Measurements from ENCODE around the gene PIK3R5.

DNA sequence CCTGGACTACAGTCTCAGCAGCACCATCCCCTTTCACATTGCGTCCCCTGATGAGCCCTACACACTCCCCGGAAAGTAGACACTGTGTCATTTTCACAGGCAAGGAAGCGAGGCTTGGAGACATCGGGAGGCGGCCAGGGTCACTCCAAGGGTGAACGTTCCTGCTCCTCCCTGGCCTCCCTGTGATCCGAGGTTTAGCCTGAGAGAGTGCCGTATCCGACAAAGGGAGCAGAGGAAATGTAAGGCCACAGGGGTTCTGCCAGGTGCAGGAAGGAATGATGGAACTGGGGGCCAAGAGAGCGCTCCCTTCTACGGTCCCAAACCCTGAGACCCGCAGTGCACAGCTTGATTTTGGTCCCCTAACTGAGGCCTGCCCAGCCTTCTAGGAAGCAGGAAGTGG is 90.1 kb downstream of the PIK3R5 start:
- TF ChIP-seq, protein P1, sequence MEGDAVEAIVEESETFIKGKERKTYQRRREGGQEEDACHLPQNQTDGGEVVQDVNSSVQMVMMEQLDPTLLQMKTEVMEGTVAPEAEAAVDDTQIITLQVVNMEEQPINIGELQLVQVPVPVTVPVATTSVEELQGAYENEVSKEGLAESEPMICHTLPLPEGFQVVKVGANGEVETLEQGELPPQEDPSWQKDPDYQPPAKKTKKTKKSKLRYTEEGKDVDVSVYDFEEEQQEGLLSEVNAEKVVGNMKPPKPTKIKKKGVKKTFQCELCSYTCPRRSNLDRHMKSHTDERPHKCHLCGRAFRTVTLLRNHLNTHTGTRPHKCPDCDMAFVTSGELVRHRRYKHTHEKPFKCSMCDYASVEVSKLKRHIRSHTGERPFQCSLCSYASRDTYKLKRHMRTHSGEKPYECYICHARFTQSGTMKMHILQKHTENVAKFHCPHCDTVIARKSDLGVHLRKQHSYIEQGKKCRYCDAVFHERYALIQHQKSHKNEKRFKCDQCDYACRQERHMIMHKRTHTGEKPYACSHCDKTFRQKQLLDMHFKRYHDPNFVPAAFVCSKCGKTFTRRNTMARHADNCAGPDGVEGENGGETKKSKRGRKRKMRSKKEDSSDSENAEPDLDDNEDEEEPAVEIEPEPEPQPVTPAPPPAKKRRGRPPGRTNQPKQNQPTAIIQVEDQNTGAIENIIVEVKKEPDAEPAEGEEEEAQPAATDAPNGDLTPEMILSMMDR (IDR thresholded peaks at IDR 0.05; ENCODE audit: low read depth, low read length, poor library complexity, severe bottlenecking), result no peak
- TF ChIP-seq EZH2phosphoT487 (IDR thresholded peaks at IDR 0.05; ENCODE audit: borderline replicate concordance, low read length), result no peak

Data from DOHH2 (cell line).